HG03442 (cell line): ENCODE measurements around the gene DBF4B.
"Not testable (repeated sequence)": the region's sequence is repeated elsewhere in the genome, so short reads cannot be mapped to it uniquely, and the experiment has no call there.

Experiments
- ATAC-seq: cut with Tn5 transposase; IDR thresholded peaks from one replicate; pipeline ENCODE4 v1.9.1; 2021; ENCODE audit warnings: mild to moderate bottlenecking, moderate library complexity; ENCODE audit not compliant: unreplicated experiment

DBF4B gene

DNA sequence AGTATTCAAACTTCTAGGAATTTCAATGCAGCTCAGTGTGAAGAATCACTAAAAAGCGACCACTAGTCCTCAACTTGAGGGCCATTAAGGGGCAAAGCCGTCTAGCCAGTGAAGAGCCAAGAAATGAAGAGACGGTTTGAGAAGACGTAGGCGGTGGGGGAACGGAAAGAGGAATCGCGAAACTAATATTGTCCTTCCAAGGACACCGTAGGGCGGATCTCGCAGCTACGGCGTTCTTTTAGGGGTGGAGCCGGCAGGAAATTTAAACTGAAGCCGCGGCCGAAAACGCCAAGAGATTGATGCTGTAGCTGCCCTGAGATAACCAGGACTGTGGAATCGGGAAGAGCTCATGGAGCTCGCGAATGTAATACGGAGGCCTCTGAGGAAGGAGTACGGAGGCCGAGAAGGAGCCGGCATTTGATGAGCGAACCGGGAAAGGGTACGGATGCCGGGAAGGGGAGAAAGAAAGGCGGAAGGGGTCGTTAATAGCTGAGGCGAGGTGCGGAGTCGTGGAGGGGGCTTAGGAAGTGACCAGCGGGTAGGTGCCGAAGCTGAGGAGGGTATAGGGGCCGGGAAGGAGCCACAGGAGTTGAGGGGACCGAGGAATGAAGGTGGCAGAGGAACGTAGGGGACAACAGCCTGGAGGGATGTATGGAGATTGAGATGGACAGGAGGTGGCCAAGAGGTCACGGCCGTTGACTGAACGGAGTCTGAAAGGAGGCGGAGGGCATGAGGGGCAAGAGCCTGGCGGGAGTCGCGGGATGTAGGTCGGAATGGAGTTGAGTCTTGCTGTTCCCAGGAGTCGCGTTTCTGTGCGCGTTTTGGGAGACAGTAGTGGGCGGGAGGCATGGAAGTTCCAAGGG lies at the start of gene DBF4B:
Gene DBF4B (plus strand): TSS at position 265 of the 863 bp plus-strand sequence. CDS start 156 bp downstream, at position 421.
- no peak for ATAC-seq

GRCh38 chr17:44661835-44662234 lies 46.6 kb upstream of the DBF4B start:
- ATAC-seq: no peak

DNA sequence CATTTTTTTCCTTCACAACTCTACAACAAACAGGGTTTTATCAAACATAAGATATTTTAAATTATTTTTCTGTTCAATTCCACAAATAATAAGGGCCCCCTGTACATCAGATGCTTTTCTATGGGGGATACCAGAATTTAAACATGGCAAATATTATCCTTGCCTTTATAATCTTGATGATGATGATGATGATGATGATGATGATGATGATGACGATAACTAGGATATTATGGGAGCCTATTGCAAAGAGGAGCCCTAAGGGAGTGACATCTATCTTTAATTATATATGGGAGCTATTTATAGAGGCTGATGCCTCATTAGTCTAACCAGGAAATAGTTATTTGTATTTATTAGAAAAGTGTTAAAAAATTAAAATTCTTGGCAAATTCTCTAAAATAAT lies 45.4 kb upstream of the DBF4B start:
- ATAC-seq: no peak

GRCh38 chr17:44664867-44665266 lies 43.6 kb upstream of the DBF4B start:
- no peak for ATAC-seq

DNA sequence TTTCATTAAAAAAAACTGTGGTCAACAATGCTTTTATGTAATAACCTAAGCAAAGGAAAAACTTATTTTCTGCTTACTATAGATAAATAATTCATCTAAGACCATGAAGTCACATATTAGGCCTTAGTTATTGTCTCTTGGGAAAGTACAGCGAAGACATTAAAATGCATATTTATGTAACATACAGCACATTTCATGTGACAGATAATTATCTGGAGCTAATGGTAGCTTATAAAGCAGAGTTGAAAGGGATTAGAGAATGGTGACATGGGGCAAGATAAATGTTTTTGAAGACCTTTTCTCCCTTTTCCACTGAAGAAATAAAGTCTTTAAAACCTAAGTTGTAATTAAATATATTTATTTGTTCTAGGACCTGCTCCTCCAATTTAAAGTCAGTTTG lies 42.5 kb upstream of the DBF4B start:
- no peak for ATAC-seq

GRCh38 chr17:44672479-44673093 lies 35.9 kb upstream of the DBF4B start:
- no peak for ATAC-seq

- ATAC-seq: no peak
Measured at GRCh38 chr17:44673893-44674292, 34.6 kb upstream of the DBF4B start.

GRCh38 chr17:44677136-44677535 lies 31.3 kb upstream of the DBF4B start:
- ATAC-seq: no peak

DNA sequence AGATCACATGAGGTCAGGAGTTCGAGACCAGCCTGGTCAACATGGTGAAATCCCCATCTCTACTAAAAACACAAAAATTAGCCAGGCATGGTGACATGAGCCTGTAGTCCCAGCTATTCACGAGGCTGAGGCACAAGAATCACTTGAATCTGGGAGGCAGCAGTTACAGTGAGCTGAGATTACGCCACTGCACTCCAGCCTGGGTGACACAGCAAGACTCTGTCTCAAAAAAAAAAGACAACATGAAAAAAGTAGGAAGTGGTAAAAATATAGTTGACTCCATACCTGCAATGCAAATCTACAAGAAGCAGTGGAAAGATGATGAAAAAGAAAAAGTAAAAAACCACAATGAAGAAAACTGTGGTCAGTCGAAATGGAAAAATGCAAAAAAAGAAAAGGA lies 25.2 kb upstream of the DBF4B start:
- not testable (repeated sequence) for ATAC-seq

DNA sequence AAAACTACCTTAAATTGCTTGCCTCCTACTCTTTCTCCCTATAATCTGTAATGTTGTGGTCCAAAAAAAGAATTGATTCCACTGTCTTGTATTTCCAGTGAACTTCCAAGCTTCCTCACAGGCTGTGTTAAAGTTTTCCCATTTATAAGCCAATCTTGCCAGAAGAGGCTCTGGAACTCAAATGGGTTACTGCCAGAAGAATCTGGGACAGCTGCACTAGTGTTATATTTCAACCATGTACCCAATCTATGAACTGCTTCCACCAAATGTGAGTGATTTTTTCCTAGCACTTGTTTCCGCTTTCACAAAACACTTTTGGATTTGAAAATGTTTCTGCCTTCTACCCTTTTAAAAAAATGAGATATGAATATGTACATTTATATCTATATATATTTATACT lies 20.7 kb upstream of the DBF4B start:
- no peak for ATAC-seq

DNA sequence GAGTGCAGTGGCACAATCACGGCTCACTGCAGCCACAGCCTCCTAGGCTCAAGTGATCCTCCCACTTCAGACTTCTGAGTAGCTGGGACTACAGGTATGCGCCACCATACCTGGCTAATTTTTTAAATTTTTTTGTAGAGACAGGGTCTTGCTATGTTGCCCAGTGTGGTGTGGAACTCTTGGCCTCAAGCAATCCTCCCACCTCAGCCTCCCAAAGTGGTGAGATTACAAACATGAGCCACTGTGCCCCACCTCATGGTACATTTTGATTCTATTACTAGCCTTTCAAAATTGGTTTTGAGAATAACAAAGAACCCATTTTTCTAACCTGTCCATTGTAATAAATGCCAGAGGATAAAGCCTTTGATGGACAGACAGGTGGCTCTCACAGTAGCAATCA lies 20.3 kb upstream of the DBF4B start:
- no peak for ATAC-seq

GRCh38 chr17:44688675-44689476 lies 19.6 kb upstream of the DBF4B start:
- ATAC-seq: no peak

DNA sequence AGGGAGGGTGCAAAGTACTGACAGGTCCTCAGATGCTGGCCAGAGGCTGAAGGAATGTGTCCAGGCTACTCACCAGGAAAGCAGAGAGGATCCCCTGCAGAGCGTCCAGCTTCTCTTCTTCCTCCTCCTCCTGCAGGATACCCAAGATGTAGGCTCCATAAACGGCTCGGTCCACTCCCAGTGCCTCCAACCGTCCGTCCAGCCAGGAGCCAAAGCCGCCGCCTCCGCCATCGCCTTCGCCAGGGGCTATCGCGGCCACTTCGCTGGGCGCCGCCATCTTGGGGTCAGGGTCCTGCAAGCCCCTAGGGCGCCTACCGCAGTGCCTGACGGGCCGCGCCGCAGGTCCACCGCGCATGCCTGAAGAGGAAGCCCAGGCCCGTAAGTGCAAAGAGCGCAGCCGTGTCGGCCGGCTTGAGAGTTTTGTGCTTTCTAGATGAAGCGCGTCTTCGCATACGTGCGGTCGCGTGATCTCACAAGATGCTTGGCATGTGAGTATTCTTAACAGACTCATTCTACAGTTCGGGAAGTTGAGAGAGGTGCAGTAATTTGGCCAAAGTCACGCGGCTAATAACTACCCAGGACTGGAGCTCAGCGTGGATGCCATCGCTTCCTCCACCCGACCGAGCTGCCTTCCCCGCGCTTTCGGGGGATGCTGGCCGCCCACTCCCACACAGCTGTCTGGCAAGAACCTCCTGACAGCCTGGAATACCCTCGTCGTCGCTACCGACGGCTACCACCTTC lies 18.8 kb upstream of the DBF4B start, which contains the start of gene CCDC43:
Gene CCDC43 (minus strand): TSS at position 300 of the 741 bp plus-strand sequence. CDS start 23 bp downstream, at position 277.
- ATAC-seq: peak; percentile 91

DNA sequence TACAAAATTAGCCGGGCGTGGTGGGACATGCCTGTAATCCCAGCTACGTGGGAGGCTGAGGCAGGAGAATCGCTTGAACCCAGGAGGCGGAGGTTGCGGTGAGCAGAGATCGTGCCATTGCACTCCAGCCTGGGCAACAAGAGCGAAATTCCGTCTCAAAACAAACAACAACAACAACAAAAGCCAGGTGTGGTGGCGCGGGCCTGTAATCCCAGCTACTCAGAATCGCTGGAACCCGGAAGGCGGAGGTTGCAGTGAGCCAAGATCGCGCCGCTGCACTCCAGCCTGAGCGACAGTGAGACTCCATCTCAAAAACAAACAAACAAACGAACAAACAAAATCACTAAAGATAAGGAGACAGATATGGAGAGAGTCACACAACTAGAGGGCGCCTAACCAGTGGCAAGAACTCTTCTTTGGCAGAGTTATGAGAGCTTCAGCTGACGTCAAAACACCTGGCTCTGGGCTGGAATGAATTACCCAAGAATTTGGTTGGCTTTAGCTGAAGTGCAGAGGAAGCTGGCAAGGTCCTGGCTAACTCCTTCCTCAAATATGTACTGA lies 17.6 kb upstream of the DBF4B start:
- not testable (repeated sequence) for ATAC-seq

DNA sequence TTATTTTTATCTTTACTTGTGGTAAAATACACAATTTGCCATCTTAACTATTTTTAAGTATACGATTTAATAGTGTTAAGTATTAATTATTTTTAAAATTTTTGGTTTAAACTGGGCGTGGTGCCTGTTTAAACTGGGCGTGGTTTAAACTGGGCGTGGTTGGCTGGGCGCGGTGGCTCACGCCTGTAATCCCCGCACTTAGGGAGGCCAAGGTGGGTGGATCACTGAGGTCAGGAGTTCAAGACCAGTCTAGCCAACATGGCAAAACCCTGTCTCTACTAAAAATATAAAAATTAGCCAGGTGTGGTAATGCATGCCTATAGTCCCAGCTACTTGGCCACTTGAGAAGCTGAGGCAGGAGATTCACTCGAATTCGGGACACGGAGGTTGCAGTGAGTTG lies 14.9 kb upstream of the DBF4B start:
- ATAC-seq: no peak

DNA sequence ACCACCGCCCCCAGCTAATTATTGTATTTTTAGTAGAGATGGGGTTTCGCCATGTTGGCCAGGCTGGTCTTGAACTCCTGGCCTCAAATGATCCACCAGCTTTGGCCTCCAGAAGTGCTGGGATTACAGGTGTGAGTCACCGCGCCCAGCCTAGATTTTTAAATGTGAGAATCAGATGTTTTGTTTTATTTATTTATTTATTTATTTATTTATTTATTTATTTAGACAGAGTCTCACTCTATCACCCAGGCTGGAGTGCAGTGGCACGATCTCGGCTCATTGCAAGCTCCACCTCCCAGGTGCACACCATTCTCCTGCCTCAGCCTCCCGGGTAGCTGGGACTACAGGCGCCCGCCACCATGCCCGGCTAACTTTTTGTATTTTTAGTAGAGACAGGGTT lies 8.2 kb upstream of the DBF4B start:
- not testable (repeated sequence) for ATAC-seq

- ATAC-seq: no peak
Measured at GRCh38 chr17:44707755-44708400, 587 bp upstream of the DBF4B start.

GRCh38 chr17:44719444-44719843 lies 11.0 kb downstream of the DBF4B start:
- no peak for ATAC-seq

- ATAC-seq: no peak
Measured at GRCh38 chr17:44722254-44722653, 13.8 kb downstream of the DBF4B start.

GRCh38 chr17:44726121-44726520 lies 17.7 kb downstream of the DBF4B start:
- not testable (repeated sequence) for ATAC-seq
